SK-N-SH treated with all-trans-retinoic acid at 6 μM for 48 hours (cell line): ENCODE results near the gene LMAN1L.

ENCODE experiments used
- ARNTL ChIP-seq: fragments of 450-650 bp; formaldehyde crosslinking; IDR thresholded peaks from 2 replicates; pipeline ENCODE4 v1.5.0; 2020; ENCODE audit warnings: low read depth, mild to moderate bottlenecking, moderate library complexity, borderline replicate concordance
- BACH2 ChIP-seq: fragments of 250-450 bp; sonication (Bioruptor Pico); IDR thresholded peaks from 2 replicates; pipeline ENCODE4 v1.9.0; 2021; ENCODE audit warnings: mild to moderate bottlenecking, borderline replicate concordance
- CREB5 ChIP-seq: fragments of 250-450 bp; sonication (Bioruptor Pico); IDR thresholded peaks from 2 replicates; pipeline ENCODE4 v1.5.1; 2020; ENCODE audit warnings: low read depth, mild to moderate bottlenecking, moderate library complexity
- ESRRG ChIP-seq: fragments of 250-450 bp; sonication (Bioruptor Pico); IDR thresholded peaks from 2 replicates; pipeline ENCODE4 v1.6.1; 2021; ENCODE audit warnings: mild to moderate bottlenecking
- GLIS3 ChIP-seq: fragments of 250-450 bp; sonication (Bioruptor Pico); IDR thresholded peaks from 2 replicates; pipeline ENCODE4 v1.5.0; 2020; ENCODE audit warnings: mild to moderate bottlenecking, moderate library complexity
- PATZ1 ChIP-seq: fragments of 250-450 bp; sonication (Bioruptor Pico); IDR thresholded peaks from 2 replicates; pipeline ENCODE4 v1.8.0; 2020; ENCODE audit warnings: mild to moderate bottlenecking, moderate library complexity, borderline replicate concordance
- POU6F1 ChIP-seq: fragments of 250-450 bp; sonication (Bioruptor Pico); IDR thresholded peaks from 2 replicates; pipeline ENCODE4 v1.8.0; 2021; ENCODE audit warnings: low read depth, mild to moderate bottlenecking, moderate library complexity, borderline replicate concordance
- TCF4 ChIP-seq: fragments of 250-450 bp; sonication (Bioruptor Pico); IDR thresholded peaks from 2 replicates; pipeline ENCODE4 v1.8.0; 2021; ENCODE audit warnings: mild to moderate bottlenecking, moderate library complexity, borderline replicate concordance
- ZFP30 ChIP-seq: fragments of 450-650 bp; formaldehyde crosslinking; IDR thresholded peaks from 2 replicates; pipeline ENCODE4 v1.5.0; 2022; ENCODE audit warnings: mild to moderate bottlenecking, moderate library complexity
- ZNF70 ChIP-seq: fragments of 450-650 bp; formaldehyde crosslinking; IDR thresholded peaks from 2 replicates; pipeline ENCODE4 v1.5.0; 2020; ENCODE audit warnings: mild to moderate bottlenecking, moderate library complexity
- ZNF8 ChIP-seq: fragments of 450-650 bp; formaldehyde crosslinking; IDR thresholded peaks from 2 replicates; pipeline ENCODE4 v1.5.0; 2020; ENCODE audit warnings: mild to moderate bottlenecking, moderate library complexity

GRCh38 chr15:74868059-74868458, 55.4 kb downstream of the LMAN1L start:
- no peak for TF ChIP-seq ESRRG (CRISPR knock-in tag)
- no peak for TF ChIP-seq ZFP30 (CRISPR knock-in tag)
- TF ChIP-seq CREB5, result no peak
- no peak for TF ChIP-seq GLIS3
- TF ChIP-seq TCF4 (CRISPR knock-in tag), result no peak
- TF ChIP-seq ZNF8, result no peak
- TF ChIP-seq ZNF70, result no peak
- TF ChIP-seq BACH2 (CRISPR knock-in tag), result no peak
- no peak for TF ChIP-seq ARNTL
- TF ChIP-seq POU6F1 (CRISPR knock-in tag), result no peak
- no peak for TF ChIP-seq PATZ1 (CRISPR knock-in tag)
